Motor neuron (in vitro differentiated cells): Measurements from ENCODE around the gene PNMA6E. TPM values are rescaled to one million over a fixed set of nuclear protein-coding genes. Genes with fewer than 3 reads are reported as not detected.

Experiments
- ATAC-seq, 8 experiments: fragments of 200-7000 bp; cut with Tn5 transposase; replicated peaks in 6 of 8; 2 replicates each; pipeline ENCODE4 v1.8.0; 2021; ENCODE audit warnings: mild to moderate bottlenecking in 8 of 8, moderate library complexity in 8 of 8
- H3K27ac ChIP-seq, 2 donors: fragments of 250-450 bp; sonication (Bioruptor Pico); 2 replicates each; pipeline ENCODE4 v1.9.0; 2021; ENCODE audit warnings: antibody characterized with exemption in 2 of 2, mild to moderate bottlenecking in 2 of 2, moderate library complexity in 1 of 2
- H3K4me1 ChIP-seq, 2 donors: fragments of 250-450 bp; sonication (Bioruptor Pico); replicated peaks in 1 of 2; 2 replicates each; pipeline ENCODE4 v1.6.1; 2021; ENCODE audit warnings: antibody characterized with exemption in 2 of 2, mild to moderate bottlenecking in 2 of 2, moderate library complexity in 1 of 2
- H3K4me3 ChIP-seq, 5 donors: fragments of 250-450 bp; sonication (Bioruptor Pico); 2 replicates each; pipeline ENCODE4 v1.9.0; 2021; ENCODE audit warnings: antibody characterized with exemption in 5 of 5, mild to moderate bottlenecking in 5 of 5, moderate library complexity in 4 of 5
- WGBS, 10 experiments: fragments of 450-650 bp; shearing (Covaris generic); methylation state at CpG; one replicate each; pipeline ENCODE4 v1.0.0; 2022; 5-methylcytosine and 5-hydroxymethylcytosine counted together
- in situ Hi-C, 9 experiments: fragments of 400-800 bp; cut with MboI; loops; one replicate each; pipeline ENCODE4 v1.15.0; 2021; ENCODE audit warnings: low sequenced_read_pairs in 9 of 9, low pct_unique_long_range_greater_than_20kb in 2 of 9; ENCODE audit not compliant: unreplicated experiment in 9 of 9
- total RNA-seq, 8 experiments: library from RNA; unstranded; fragments of 300-600 nt; gene quantifications; 2 replicates each; pipeline versions ENCODE4 v1.2.3 to v1.2.4, GENCODE V29; 2022

The PNMA6E gene
- total RNA-seq, 8 experiments from 2014 or later: 0.05 to 0.87 (median 0.19) TPM; not detected in 2

- in situ Hi-C loops: no loop called here
- H3K27ac ChIP-seq: no peak overlapping the region
- ATAC-seq: no peak
- no peaks in the 10 kb centered on the region for H3K4me1 ChIP-seq
- no peak overlapping the region for H3K4me3 ChIP-seq
- WGBS, 10 experiments: 65% methylated on average over 4 of the region's 25 CpGs; no CpG with 5 or more reads in 9 of the 10 experiments
These were observed 42.6 kb upstream of the PNMA6E start for GRCh38 chrX:153443476-153444332.

- Histone ChIP-seq H3K4me1 (no peaks in the 10 kb centered on the region), H3K4me3 (no peak overlapping the region), H3K27ac (no peak overlapping the region)
- in situ Hi-C loops: no loop called here
- ATAC-seq: no peak
- WGBS, 10 experiments: 47 to 49% methylated on average over 2 to 3 of the region's 5 CpGs; no CpG with 5 or more reads in 8 of the 10 experiments
These were observed 41.3 kb upstream of the PNMA6E start for GRCh38 chrX:153442463-153442862.

- Histone ChIP-seq H3K4me1 (no peaks in the 10 kb centered on the region), H3K27ac (no peak overlapping the region), H3K4me3 (no peak overlapping the region)
- no peak for ATAC-seq
- WGBS, 10 experiments: 73 to 78% methylated on average over 2 to 5 of the region's 9 CpGs; no CpG with 5 or more reads in 8 of the 10 experiments
- in situ Hi-C loops: no loop called here
These were observed 40.8 kb upstream of the PNMA6E start for GRCh38 chrX:153441981-153442380.

GRCh38 chrX:153441296-153441695 lies 40.1 kb upstream of the PNMA6E start:
- ATAC-seq: no peak
- no peak overlapping the region for H3K27ac ChIP-seq
- no peaks in the 10 kb centered on the region for H3K4me1 ChIP-seq
- H3K4me3 ChIP-seq: no peak overlapping the region
- WGBS, 10 experiments: 0 to 100% (median 90%) methylated on average over 1 to 5 of the region's 7 CpGs; no CpG with 5 or more reads in 5 of the 10 experiments
- in situ Hi-C loops: no loop called here

GRCh38 chrX:153440556-153441135 lies 39.5 kb upstream of the PNMA6E start:
- Histone ChIP-seq H3K4me1 (no peaks in the 10 kb centered on the region), H3K27ac (no peak overlapping the region), H3K4me3 (no peak overlapping the region)
- WGBS, 10 experiments: 19 to 100% (median 58%) methylated on average over 1 to 4 of the region's 13 CpGs; no CpG with 5 or more reads in 5 of the 10 experiments
- ATAC-seq: no peak
- in situ Hi-C loops: no loop called here

GRCh38 chrX:153439977-153440376 lies 38.8 kb upstream of the PNMA6E start:
- Histone ChIP-seq H3K27ac (no peak overlapping the region), H3K4me3 (no peak overlapping the region), H3K4me1 (no peaks in the 10 kb centered on the region)
- in situ Hi-C loops: no loop called here
- ATAC-seq: no peak
- 60% methylated on average over 1 of the region's 4 CpGs; no CpG with 5 or more reads in 9 of the 10 experiments for WGBS, 10 experiments

DNA sequence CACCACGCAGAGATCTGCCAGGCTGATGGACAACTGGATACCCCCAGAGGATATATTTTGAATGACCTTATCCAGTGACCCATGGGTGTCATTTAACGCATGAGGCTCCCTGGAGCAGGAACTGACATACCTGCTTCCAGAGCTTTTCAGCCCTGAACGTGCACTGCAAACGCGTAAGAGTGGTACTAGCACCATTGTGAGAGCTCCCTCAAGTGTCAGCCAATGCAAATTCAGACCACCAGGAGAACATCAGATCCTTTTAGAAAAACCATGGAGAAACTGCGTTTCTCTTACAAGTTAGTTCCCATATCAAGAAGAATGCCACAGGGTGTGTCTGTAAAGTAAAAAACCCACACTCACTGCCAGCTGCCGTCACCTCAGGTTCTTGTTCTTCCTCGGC lies 37.4 kb upstream of the PNMA6E start:
- in situ Hi-C loops: no loop called here
- H3K4me3 ChIP-seq: no peak overlapping the region
- ATAC-seq: peak in 3 of 8 experiments; percentile 38 to 58 (median 46)
- WGBS, 10 experiments: 18 to 40% (median 34%) methylated on average over 1 to 6 of the region's 8 CpGs; no CpG with 5 or more reads in 6 of the 10 experiments
- H3K4me1 ChIP-seq: no peaks in the 10 kb centered on the region
- H3K27ac ChIP-seq: no peak overlapping the region

DNA sequence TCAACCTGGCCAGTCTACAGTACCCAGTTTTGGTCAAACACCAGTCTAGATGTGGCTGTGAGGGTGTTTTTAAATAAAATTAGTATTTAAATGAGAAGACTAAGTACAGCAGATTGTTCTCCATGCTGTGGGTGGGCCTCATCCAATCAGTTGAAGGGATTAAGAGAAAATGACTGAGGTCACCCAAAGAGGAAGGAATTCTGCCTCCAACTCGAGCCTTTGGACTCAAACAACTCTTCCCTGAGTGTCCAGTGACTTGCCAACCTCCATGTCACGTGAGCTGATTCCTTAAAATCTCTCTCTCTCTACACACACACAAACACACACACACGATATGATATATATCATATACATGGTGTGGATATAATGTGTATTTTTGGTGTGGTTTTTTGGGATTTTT lies 34.7 kb upstream of the PNMA6E start:
- in situ Hi-C loops: no loop called here
- Histone ChIP-seq H3K4me3 (no peak overlapping the region), H3K4me1 (no peaks in the 10 kb centered on the region), H3K27ac (no peak overlapping the region)
- 0 to 80% (median 40%) methylated on average over 1 to 3 of the region's 3 CpGs; no CpG with 5 or more reads in 5 of the 10 experiments for WGBS, 10 experiments
- no peak for ATAC-seq

GRCh38 chrX:153434801-153435200 lies 33.7 kb upstream of the PNMA6E start:
- Histone ChIP-seq H3K4me1 (no peaks in the 10 kb centered on the region), H3K27ac (no peak overlapping the region), H3K4me3 (no peak overlapping the region)
- ATAC-seq: no peak
- WGBS, 10 experiments: 22 to 85% (median 76%) methylated on average over 1 to 4 of the region's 8 CpGs; no CpG with 5 or more reads in 6 of the 10 experiments
- in situ Hi-C loops: no loop called here

- no peak overlapping the region for H3K4me3 ChIP-seq
- no peaks in the 10 kb centered on the region for H3K4me1 ChIP-seq
- in situ Hi-C loops: no loop called here
- no peak for ATAC-seq
- H3K27ac ChIP-seq: no peak overlapping the region
- WGBS, 10 experiments: 20 to 80% (median 49%) methylated on average over 1 to 4 of the region's 17 CpGs; no CpG with 5 or more reads in 6 of the 10 experiments
These were observed 32.7 kb upstream of the PNMA6E start for GRCh38 chrX:153433781-153434285.

DNA sequence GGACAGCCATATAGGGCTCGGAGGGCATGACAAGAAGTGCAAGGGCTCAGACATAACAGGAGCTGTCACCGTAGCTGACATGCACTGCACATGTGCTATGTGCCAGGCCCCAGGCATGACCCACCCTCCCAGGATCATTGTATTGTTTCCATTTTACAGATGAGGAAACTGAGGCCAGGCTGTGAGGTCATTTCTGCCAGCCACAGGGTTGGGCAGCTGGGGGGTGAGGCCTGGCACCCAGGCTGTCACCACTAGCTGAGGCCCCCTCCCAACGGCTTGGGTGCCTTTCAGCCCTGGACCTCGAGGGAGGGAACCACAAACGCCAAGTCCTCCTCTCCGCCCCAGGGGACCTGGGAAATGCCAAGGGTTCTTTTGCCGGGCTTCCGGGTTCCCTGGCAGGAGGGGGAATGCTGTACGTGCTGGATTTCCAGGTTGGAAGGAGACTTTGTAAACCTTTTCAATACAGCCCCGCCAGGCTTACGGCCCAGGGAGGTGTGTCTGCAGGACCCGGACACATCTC lies 32.1 kb upstream of the PNMA6E start:
- H3K27ac ChIP-seq: no peak overlapping the region
- H3K4me3 ChIP-seq: no peak overlapping the region
- ATAC-seq: no peak
- no peaks in the 10 kb centered on the region for H3K4me1 ChIP-seq
- WGBS, 10 experiments: 25 to 64% (median 45%) methylated on average over 2 to 4 of the region's 12 CpGs; no CpG with 5 or more reads in 7 of the 10 experiments
- in situ Hi-C loops: no loop called here

- in situ Hi-C loops: no loop called here
- H3K4me1 ChIP-seq: no peaks in the 10 kb centered on the region
- H3K4me3 ChIP-seq: no peak overlapping the region
- no peak for ATAC-seq
- H3K27ac ChIP-seq: no peak overlapping the region
- WGBS, 10 experiments: 50 to 88% (median 65%) methylated on average over 1 to 5 of the region's 6 CpGs; no CpG with 5 or more reads in 4 of the 10 experiments
These were observed 29.6 kb upstream of the PNMA6E start for GRCh38 chrX:153430796-153431195.

DNA sequence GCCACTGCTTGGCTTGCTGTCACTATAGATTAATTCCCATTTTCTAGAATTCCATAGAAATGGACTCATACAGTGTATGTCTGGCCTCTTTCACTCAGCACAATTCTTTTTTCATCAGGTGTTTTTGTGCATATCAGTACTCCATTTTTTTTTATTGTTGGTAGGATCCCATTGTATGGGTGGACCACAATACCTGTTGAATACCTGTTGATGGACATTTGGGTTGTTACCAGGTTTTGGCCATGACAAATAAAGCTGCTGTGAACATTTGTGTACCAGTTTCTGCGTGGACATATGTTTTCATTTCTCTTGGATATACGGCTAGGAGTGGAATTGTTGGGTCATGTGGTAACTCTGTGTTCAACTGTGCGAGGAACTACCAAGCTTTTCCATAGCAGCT lies 25.1 kb upstream of the PNMA6E start:
- no peak overlapping the region for H3K27ac ChIP-seq
- no peak for ATAC-seq

More for the DNA sequence above, 25.1 kb upstream of the PNMA6E start:
- no peak overlapping the region for H3K4me3 ChIP-seq
- in situ Hi-C loops: no loop called here
- 62% methylated on average over 3 of the region's 3 CpGs; no CpG with 5 or more reads in 9 of the 10 experiments for WGBS, 10 experiments
- no peaks in the 10 kb centered on the region for H3K4me1 ChIP-seq
